Measurements from ENCODE around the gene MYO9A. TPM values are rescaled to one million over a fixed set of nuclear protein-coding genes. Genes with fewer than 3 reads are reported as not detected.
"Not testable (repeated sequence)": the region's sequence is repeated elsewhere in the genome, so short reads cannot be mapped to it uniquely, and the experiment has no call there.

MYO9A gene
- polyA plus RNA-seq, 1 experiment: 13.1 TPM

GRCh38 chr15:72082176-72082575 is 35.8 kb downstream of the MYO9A start:
- no peak for TF ChIP-seq CTCF (IDR thresholded peaks at IDR 0.05; ENCODE audit: insufficient read depth, low read depth, low read length)
- ChIA-PET POLR2A (no interaction called here), CTCF (no interaction called here)
- Histone ChIP-seq H3K4me3 (ENCODE audit: low read depth, low read length) (no peak overlapping the region), H3K27me3 (ENCODE audit: control insufficient read depth, insufficient read depth, low read length) (no peaks in the 10 kb centered on the region), H3K36me3 (ENCODE audit: control insufficient read depth, insufficient read depth, low read length) (no peaks in the 10 kb centered on the region)
- DNase-seq (ENCODE audit: low read depth): no peak

- ChIA-PET POLR2A (no interaction called here), CTCF (no interaction called here)
These were observed 39.1 kb downstream of the MYO9A start for GRCh38 chr15:72078887-72079286.

GRCh38 chr15:72077950-72078349 is 40.0 kb downstream of the MYO9A start:
- Histone ChIP-seq H3K36me3 (ENCODE audit: control insufficient read depth, insufficient read depth, low read length) (no peaks in the 10 kb centered on the region), H3K27me3 (ENCODE audit: control insufficient read depth, insufficient read depth, low read length) (no peaks in the 10 kb centered on the region), H3K4me3 (ENCODE audit: low read depth, low read length) (no peak overlapping the region)
- no peak for DNase-seq (ENCODE audit: low read depth)
- TF ChIP-seq CTCF (IDR thresholded peaks at IDR 0.05; ENCODE audit: insufficient read depth, low read depth, low read length): no peak
- ChIA-PET POLR2A (no interaction called here), CTCF (interaction anchor here (1.0 kb wide), 1 partner anchor 14 kb away, joined by 3 read pairs; no protein-coding TSS in a partner anchor)

More at GRCh38 chr15:72078887-72079286, 39.1 kb downstream of the MYO9A start:
- no peak for TF ChIP-seq CTCF (IDR thresholded peaks at IDR 0.05; ENCODE audit: insufficient read depth, low read depth, low read length)
- Histone ChIP-seq H3K27me3 (ENCODE audit: control insufficient read depth, insufficient read depth, low read length) (no peaks in the 10 kb centered on the region), H3K36me3 (ENCODE audit: control insufficient read depth, insufficient read depth, low read length) (no peaks in the 10 kb centered on the region), H3K4me3 (ENCODE audit: low read depth, low read length) (no peak overlapping the region)
- no peak for DNase-seq (ENCODE audit: low read depth)

- CTCF ChIA-PET: no interaction called here
- DNase-seq (ENCODE audit: low read depth): no peak
- POLR2A ChIA-PET: no interaction called here
- Histone ChIP-seq H3K4me3 (ENCODE audit: low read depth, low read length) (no peak overlapping the region), H3K27me3 (ENCODE audit: control insufficient read depth, insufficient read depth, low read length) (no peaks in the 10 kb centered on the region), H3K36me3 (ENCODE audit: control insufficient read depth, insufficient read depth, low read length) (no peaks in the 10 kb centered on the region)
- no peak for TF ChIP-seq CTCF (IDR thresholded peaks at IDR 0.05; ENCODE audit: insufficient read depth, low read depth, low read length)
These were observed 43.5 kb downstream of the MYO9A start for GRCh38 chr15:72074335-72075060.

- DNase-seq (ENCODE audit: low read depth); POLR2A ChIA-PET; H3K4me3 ChIP-seq (ENCODE audit: low read depth, low read length); H3K36me3 ChIP-seq (ENCODE audit: control insufficient read depth, insufficient read depth, low read length); H3K27me3 ChIP-seq (ENCODE audit: control insufficient read depth, insufficient read depth, low read length); CTCF ChIA-PET: not testable (repeated sequence)
These were observed 46.5 kb downstream of the MYO9A start for GRCh38 chr15:72071448-72071825.

Measured in BJ (cell line).